Neural cell (in vitro differentiated cells): ENCODE measurements around the gene GLRX2. TPM values are rescaled to one million over a fixed set of nuclear protein-coding genes. Genes with fewer than 3 reads are reported as not detected.

Experiments used
- H2AFZ ChIP-seq: fragments of 200-600, 300-800 bp; sonication (generic), shearing (Covaris generic); 2 replicates; pipeline ENCODE4 v1.6.0; 2014; ENCODE audit warnings: low read depth, mild to moderate bottlenecking, antibody characterized with exemption, low read length, moderate library complexity
- H3F3A ChIP-seq: fragments of 200-600 bp; shearing (Covaris generic); 2 replicates; pipeline ENCODE4 v1.6.1; 2016; ENCODE audit warnings: mild to moderate bottlenecking, moderate library complexity, mixed read lengths, antibody characterized with exemption, low read length; ENCODE audit not compliant: insufficient read depth, poor library complexity, severe bottlenecking
- H3K27ac ChIP-seq: fragments of 200-600, 300-800 bp; sonication (generic), shearing (Covaris generic); 2 replicates; pipeline ENCODE4 v1.5.1; 2014; ENCODE audit warnings: mild to moderate bottlenecking, low read length, moderate library complexity
- H3K27me3 ChIP-seq: fragments of 300-800, 200-600 bp; sonication (generic), shearing (Covaris generic); 2 replicates; pipeline ENCODE4 v1.6.0; 2014; ENCODE audit warnings: mild to moderate bottlenecking, low read depth, low read length, moderate library complexity; ENCODE audit not compliant: insufficient read depth
- H3K36me3 ChIP-seq: fragments of 300-800, 200-600 bp; sonication (generic), shearing (Covaris generic); 2 replicates; pipeline ENCODE4 v1.5.1; 2014; ENCODE audit warnings: mild to moderate bottlenecking, antibody characterized with exemption, low read length, moderate library complexity; ENCODE audit not compliant: insufficient read depth
- H3K4me2 ChIP-seq: fragments of 300-800, 200-600 bp; sonication (generic), shearing (Covaris generic); 2 replicates; pipeline ENCODE4 v1.6.0; 2014; ENCODE audit warnings: mild to moderate bottlenecking, low read length
- H3K4me3 ChIP-seq: fragments of 300-800, 200-600 bp; sonication (generic), shearing (Covaris generic); 2 replicates; pipeline ENCODE4 v1.5.1; 2014; ENCODE audit warnings: mild to moderate bottlenecking, low read length, moderate library complexity
- H3K79me2 ChIP-seq: fragments of 200-600 bp; shearing (Covaris generic); replicated peaks from 2 replicates; pipeline ENCODE4 v1.6.0; 2014; ENCODE audit warnings: mild to moderate bottlenecking, low read length, moderate library complexity; ENCODE audit not compliant: insufficient read depth
- H3K9ac ChIP-seq: fragments of 300-800, 200-600 bp; sonication (generic), shearing (Covaris generic); 2 replicates; pipeline ENCODE4 v1.6.1; 2016; ENCODE audit warnings: mild to moderate bottlenecking, low read length, mixed read lengths
- H3K9me2 ChIP-seq: fragments of 200-600 bp; shearing (Covaris generic); 2 replicates; pipeline ENCODE4 v1.6.1; 2016; ENCODE audit warnings: mild to moderate bottlenecking, low read length, mixed read lengths; ENCODE audit not compliant: insufficient read depth
- H3K9me3 ChIP-seq: fragments of 200-600, 300-800 bp; sonication (generic), shearing (Covaris generic); 2 replicates; pipeline ENCODE4 v1.6.1; 2016; ENCODE audit warnings: mild to moderate bottlenecking, mixed run types, low read length, moderate library complexity, mixed read lengths
- H4K20me1 ChIP-seq: fragments of 200-600 bp; shearing (Covaris generic); 2 replicates; pipeline ENCODE4 v1.6.1; 2016; ENCODE audit warnings: mild to moderate bottlenecking, mixed run types; ENCODE audit not compliant: insufficient read depth
- EP300 ChIP-seq: fragments of 450-650 bp; conservative IDR thresholded peaks from 2 replicates; pipeline ENCODE4 v1.6.1; 2014; ENCODE audit warnings: antibody characterized with exemption, mild to moderate bottlenecking, moderate library complexity; ENCODE audit not compliant: poor library complexity, severe bottlenecking
- EZH2 ChIP-seq: fragments of 200-600, 300-800 bp; shearing (Covaris generic), sonication (generic); IDR thresholded peaks from 2 replicates; pipeline ENCODE4 v1.6.1; 2014; ENCODE audit warnings: antibody characterized with exemption, low read length, borderline replicate concordance, mild to moderate bottlenecking; ENCODE audit not compliant: insufficient read depth, poor library complexity, severe bottlenecking
- MXI1 ChIP-seq: fragments of 450-650 bp; conservative IDR thresholded peaks from 2 replicates; pipeline ENCODE4 v1.6.1; 2014; ENCODE audit warnings: antibody characterized with exemption, mild to moderate bottlenecking; ENCODE audit not compliant: poor library complexity, severe bottlenecking
- POLR2AphosphoS5 ChIP-seq: IDR thresholded peaks from 2 replicates; pipeline ENCODE4 v1.6.1; 2012
- RAD21 ChIP-seq: fragments of 450-650 bp; conservative IDR thresholded peaks from 2 replicates; pipeline ENCODE4 v1.6.1; 2014; ENCODE audit warnings: antibody characterized with exemption, mild to moderate bottlenecking, moderate library complexity
- REST ChIP-seq: IDR thresholded peaks from 2 replicates; pipeline ENCODE4 v1.6.1; 2012; ENCODE audit warnings: borderline replicate concordance
- SMC3 ChIP-seq: fragments of 450-650 bp; conservative IDR thresholded peaks from 2 replicates; pipeline ENCODE4 v1.6.1; 2014; ENCODE audit warnings: antibody characterized with exemption, mild to moderate bottlenecking, moderate library complexity; ENCODE audit not compliant: poor library complexity
- TAF1 ChIP-seq: IDR thresholded peaks from 2 replicates; pipeline ENCODE4 v1.6.1; 2012; ENCODE audit warnings: low read depth
- polyA plus RNA-seq: library from polyadenylated mRNA; depleted of rRNA; stranded (reverse); fragments of >200 nt; gene quantifications from 2 replicates; pipeline ENCODE4 v1.2.3, GENCODE V29; 2014
- TF ChIP-seq, protein P1 (sequence below): fragments of 450-650 bp; IDR thresholded peaks from 2 replicates; pipeline ENCODE4 v1.5.1; 2014; ENCODE audit warnings: antibody characterized with exemption, mild to moderate bottlenecking, moderate library complexity; ENCODE audit not compliant: poor library complexity, severe bottlenecking

The GLRX2 gene
- polyA plus RNA-seq, 1 donor from 2014 or later, result 6.6 TPM

- Histone ChIP-seq H4K20me1 (no peaks in the 10 kb centered on the region), H2AFZ (peak overlapping the region; percentile 85), H3K9me3 (no peaks in the 10 kb centered on the region), H3K9me2 (no peaks in the 10 kb centered on the region), H3K36me3 (no peaks in the 10 kb centered on the region), H3K79me2 (peaks cover 82% of the 10 kb centered on the region), H3F3A (peaks cover 8% of the 10 kb centered on the region), H3K4me2 (peak overlapping the region; percentile 97), H3K9ac (peak overlapping the region; percentile 98), H3K27me3 (no peaks in the 10 kb centered on the region), H3K4me3 (peak overlapping the region; percentile 88), H3K27ac (peak overlapping the region; percentile 98)
- TF ChIP-seq POLR2AphosphoS5 (no peak), EZH2 (no peak), TAF1 (no peak), REST (no peak)
Observed at GRCh38 chr1:193060406-193060805, 44.8 kb downstream of the GLRX2 start.

DNA sequence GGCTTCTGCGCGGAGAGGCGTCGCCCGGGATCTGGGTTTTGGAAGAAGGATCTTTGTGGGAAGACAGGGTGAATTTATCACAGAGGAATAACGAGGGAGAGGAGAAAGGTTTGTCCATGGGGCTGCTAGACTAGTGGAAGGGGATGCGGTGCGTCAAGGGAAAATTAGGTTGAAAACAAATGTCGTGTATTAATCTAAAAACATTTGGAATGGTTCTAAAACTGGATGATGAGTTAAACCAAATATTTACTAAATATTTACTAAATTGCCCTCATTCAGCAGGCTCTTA, 45.2 kb downstream of the GLRX2 start:
- no peaks in the 10 kb centered on the region for H3K27me3 ChIP-seq
- peak overlapping the region; percentile 85 for H2AFZ ChIP-seq
- H3K79me2 ChIP-seq, result peaks cover 79% of the 10 kb centered on the region
- H3F3A ChIP-seq, result peaks cover 8% of the 10 kb centered on the region
- H3K9me3 ChIP-seq, result no peaks in the 10 kb centered on the region
- H4K20me1 ChIP-seq, result no peaks in the 10 kb centered on the region
- peak overlapping the region; percentile 98 for H3K9ac ChIP-seq
- TF ChIP-seq REST, result no peak
- TF ChIP-seq, protein P1, sequence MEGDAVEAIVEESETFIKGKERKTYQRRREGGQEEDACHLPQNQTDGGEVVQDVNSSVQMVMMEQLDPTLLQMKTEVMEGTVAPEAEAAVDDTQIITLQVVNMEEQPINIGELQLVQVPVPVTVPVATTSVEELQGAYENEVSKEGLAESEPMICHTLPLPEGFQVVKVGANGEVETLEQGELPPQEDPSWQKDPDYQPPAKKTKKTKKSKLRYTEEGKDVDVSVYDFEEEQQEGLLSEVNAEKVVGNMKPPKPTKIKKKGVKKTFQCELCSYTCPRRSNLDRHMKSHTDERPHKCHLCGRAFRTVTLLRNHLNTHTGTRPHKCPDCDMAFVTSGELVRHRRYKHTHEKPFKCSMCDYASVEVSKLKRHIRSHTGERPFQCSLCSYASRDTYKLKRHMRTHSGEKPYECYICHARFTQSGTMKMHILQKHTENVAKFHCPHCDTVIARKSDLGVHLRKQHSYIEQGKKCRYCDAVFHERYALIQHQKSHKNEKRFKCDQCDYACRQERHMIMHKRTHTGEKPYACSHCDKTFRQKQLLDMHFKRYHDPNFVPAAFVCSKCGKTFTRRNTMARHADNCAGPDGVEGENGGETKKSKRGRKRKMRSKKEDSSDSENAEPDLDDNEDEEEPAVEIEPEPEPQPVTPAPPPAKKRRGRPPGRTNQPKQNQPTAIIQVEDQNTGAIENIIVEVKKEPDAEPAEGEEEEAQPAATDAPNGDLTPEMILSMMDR, result no peak
- no peak for TF ChIP-seq RAD21
- no peak for TF ChIP-seq SMC3
- TF ChIP-seq TAF1, result no peak
- no peak for TF ChIP-seq MXI1
- no peak for TF ChIP-seq POLR2AphosphoS5
- TF ChIP-seq EP300, result no peak
- no peak for TF ChIP-seq EZH2
- H3K4me3 ChIP-seq, result peak overlapping the region; percentile 88
- peak overlapping the region; percentile 98 for H3K27ac ChIP-seq
- peak overlapping the region; percentile 97 for H3K4me2 ChIP-seq
- H3K9me2 ChIP-seq, result no peaks in the 10 kb centered on the region
- H3K36me3 ChIP-seq, result no peaks in the 10 kb centered on the region
